ENCODE data around the gene OPCML.
A peak's percentile ranks its signal among the peaks of the same experiment; 100 is the strongest.

The OPCML gene

GRCh38 chr11:133180201-133180600 is 352.1 kb downstream of the OPCML start:
- DNase-seq: no peak

GRCh38 chr11:133176748-133177147 is 355.6 kb downstream of the OPCML start:
- no peak for DNase-seq

DNA sequence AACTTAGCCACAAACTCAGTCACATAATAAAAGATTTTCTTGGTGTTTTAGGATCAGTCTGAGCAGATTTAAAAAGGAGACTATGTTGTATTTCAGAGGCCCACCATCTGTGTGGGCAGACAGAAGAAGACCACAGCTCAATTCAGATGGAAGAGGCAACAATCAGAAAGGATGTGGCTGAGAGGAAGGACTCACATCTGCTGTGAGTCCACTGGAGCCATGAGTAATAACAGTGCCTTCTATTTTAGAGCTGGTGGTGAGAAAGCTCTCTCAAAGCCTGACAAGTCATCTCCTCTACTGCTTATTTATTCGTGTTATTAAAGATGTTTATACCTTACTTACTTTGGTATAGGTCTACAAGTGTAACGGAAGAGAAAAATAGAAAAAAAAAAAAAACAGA is 357.2 kb downstream of the OPCML start:
- no peak for DNase-seq

- DNase-seq: no peak
These were observed 358.4 kb downstream of the OPCML start for GRCh38 chr11:133173810-133174412.

DNA sequence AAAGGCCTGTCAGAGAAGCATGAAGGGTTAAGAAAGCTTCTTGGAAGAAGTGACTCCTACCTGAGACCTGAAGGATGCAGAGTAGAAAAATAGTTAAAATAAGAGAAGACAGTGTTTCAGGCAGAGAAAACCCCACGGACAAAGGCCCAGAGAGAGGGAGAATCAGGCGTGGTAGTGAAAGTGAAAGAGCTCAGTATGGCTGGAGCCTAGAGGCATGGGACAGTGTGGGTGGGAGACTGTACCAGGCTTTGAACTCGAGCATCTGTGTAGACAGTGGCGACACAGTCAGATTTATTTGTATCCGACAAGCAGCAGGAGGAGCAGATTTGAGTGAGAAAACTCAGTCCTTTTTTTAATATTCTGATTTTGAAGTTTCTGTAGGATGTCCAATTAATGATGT is 360.0 kb downstream of the OPCML start:
- DNase-seq: no peak

GRCh38 chr11:133171374-133171773 is 360.9 kb downstream of the OPCML start:
- no peak for DNase-seq

DNA sequence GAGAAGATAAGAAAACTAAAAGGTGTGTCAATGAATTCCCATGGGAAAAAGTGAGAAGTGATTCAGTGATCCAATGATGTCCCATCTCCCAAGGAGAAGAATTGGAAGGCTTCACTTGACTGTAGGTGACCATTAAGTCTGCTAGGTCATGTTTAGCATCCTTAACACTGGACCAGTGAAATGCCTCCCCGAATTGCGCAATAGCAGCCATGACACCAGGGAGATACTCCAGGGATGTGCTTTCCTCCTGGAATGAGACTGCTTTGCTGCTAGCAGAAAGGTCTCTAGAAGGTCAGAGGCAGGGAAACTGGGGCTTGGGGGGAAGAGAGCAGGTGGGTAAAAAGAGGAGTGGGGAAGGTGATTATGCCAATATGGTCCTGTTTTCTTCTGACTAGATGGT is 364.3 kb downstream of the OPCML start:
- DNase-seq: no peak

DNA sequence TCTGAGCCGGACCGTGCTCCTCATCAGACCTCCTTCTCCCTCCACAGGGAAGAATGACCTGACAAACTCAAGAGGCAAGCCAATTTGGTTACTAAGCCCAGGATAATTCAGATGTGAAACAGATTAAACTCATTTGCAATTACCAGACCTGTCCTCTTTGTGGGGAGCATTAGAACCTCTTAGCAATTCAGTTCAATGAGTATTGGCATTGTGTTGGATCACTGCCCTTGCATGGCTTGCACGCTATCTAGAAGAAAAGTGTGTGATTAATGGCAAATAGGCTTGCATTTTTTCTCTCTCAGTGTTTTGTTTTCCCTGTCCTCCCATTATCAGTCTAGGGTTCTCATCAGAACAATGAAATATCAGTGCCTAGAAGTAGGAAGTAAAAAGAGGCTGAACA is 365.6 kb downstream of the OPCML start:
- no peak for DNase-seq

DNA sequence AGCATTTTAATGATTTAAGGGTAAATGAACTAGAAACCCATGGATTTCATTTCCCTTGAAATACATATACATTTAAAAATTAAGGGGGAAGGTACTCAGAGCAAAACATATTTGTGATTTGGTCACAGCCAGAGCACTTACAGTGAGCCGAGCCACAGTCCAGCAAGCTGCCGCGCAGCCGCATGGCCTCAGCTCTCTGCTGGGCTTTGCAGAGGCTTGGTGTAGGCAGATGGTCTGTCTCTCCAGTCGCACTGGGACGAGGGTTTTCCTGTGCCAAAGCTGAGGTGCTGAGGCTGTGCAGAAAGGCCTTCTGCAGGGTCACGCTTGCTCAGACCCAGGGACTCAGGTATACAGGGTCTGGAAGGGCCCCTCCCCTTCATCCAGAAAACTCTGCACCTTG is 367.3 kb downstream of the OPCML start:
- DNase-seq: no peak

- peak in 10 of 56 donors; percentile 6 to 63 (median 22) for DNase-seq
These were observed 368.6 kb downstream of the OPCML start for GRCh38 chr11:133163463-133164419.

GRCh38 chr11:133162227-133162626 is 370.1 kb downstream of the OPCML start:
- no peak for DNase-seq

- DNase-seq: no peak
These were observed 371.5 kb downstream of the OPCML start for GRCh38 chr11:133160754-133161153.

- peak in 9 of 56 donors; percentile 5 to 43 (median 22) for DNase-seq
These were observed 375.1 kb downstream of the OPCML start for GRCh38 chr11:133156986-133157745.

GRCh38 chr11:133154781-133155180 is 377.5 kb downstream of the OPCML start:
- DNase-seq: no peak

GRCh38 chr11:133154076-133154475 is 378.2 kb downstream of the OPCML start:
- DNase-seq: no peak

GRCh38 chr11:133153031-133153430 is 379.3 kb downstream of the OPCML start:
- peak in 5 of 56 donors; percentile 5 to 23 (median 18) for DNase-seq

DNA sequence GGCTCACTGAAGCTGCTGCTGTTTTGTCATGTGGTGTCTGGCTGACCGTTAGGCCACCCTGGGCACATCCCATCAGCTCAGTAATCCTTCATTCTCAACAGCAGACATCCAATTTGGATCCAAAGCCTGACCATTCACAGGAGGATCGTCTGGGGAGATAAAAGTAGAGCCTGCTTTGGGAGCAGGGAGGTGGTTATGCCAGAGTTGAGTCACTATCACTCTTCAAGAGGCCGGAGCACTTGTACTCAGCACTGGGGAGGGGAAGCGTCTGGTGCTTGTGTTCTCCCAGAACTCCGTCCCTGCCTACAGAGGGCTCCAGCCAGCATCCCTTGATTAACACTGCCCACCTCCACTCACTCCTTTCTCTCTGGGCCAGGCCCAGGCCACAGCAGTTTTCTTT is 382.6 kb downstream of the OPCML start:
- DNase-seq: no peak

DNA sequence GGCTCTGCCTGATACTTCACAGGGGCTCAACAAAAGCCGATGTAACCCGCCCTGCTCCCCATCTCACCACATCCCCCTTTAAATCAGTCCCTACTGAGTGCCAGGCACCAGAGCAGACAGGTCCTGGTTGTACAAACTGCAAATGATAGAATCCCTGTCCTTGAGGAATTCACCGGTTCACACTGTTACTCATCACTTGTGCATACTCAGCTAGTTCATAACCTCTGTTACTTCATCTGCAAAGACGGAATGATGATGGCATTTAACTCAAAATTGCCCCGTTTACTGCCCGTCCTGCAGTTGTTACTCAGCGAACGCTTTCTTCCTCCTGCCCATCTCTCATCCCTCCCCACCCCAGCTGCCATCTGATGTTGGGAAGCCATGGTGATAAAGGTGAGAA is 384.7 kb downstream of the OPCML start:
- no peak for DNase-seq

DNA sequence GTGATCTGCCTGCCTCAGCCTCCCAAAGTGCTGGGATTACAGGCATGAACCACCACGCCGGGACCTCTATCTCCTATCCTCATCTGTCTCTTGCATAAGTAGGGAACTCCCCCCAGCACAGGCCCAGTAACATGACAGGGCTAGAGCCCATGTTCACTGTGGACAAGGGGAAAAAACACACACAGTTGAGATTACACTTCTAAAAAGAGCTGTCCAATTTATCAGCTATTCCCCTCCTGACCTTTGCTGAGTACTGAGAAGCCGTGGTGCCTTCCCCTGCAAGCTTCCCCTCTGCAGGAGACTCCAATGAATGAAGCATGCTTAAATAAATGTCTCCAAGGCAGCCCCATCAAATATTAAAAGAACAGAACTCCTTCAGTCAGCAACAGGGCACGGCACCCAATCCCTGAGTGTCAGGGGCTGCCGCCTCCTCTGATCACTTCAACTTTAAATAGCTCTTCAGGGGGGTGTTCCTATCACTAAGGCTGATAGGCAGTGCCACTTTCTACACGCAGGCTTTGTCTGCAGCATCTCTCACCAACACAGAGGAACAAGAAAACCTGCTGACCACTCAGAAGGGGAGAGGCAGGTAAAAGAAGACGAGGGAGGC is 385.5 kb downstream of the OPCML start:
- no peak for DNase-seq

DNA sequence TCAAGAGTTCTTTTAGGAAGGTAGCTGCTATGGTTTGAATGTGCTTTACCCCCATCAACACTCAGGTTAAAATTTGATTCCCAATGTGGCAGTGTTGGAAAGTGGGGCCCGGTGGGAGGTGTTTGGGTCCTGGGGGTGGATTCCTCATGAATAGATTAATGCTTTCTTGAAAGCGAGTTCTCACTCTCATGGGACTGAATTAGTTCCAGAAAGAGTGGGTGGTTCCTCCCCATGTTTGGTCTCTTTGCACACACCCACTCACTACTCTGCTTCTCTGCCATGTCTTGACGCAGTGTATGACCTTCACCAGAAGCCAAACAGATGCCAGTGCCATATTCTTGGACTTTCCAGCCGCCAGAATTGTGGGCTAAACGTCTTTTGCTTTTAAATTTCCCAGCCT is 394.4 kb downstream of the OPCML start:
- DNase-seq: peak in 1 of 56 donors; percentile 23

DNA sequence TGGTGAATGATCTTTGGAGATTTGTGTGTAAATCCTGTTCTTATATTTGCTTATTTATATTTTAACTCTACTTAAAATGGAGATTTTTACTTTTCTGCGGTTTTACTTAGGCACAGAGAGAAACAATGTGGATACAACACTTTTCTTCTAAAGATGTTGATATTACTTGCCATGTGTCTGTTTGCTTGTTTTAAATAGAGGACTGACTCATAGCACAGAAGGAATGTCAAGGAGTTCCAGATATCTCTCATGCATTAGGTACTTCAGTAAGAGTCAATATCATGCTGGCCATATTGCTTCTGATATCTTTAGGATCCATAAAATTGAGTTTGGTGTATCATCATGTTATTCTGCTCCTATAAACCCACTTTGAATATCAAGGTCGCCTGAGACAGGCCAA is 395.0 kb downstream of the OPCML start:
- no peak for DNase-seq

- no peak for DNase-seq
These were observed 395.9 kb downstream of the OPCML start for GRCh38 chr11:133136376-133136775.
